Tibial artery (tissue), 4 donors: ENCODE measurements around the gene PNPLA7.

Source experiments
- DNase-seq, 2 donors: peaks; one replicate each; pipeline ENCODE4 v3.0.0-alpha.2; 2019
- H3K27ac ChIP-seq, 2 donors: fragments of 200-600 bp; sonication (generic) in 1 of 2; 1 replicate in 1 of 2; 2 replicates in 1 of 2; pipeline ENCODE4 v1.5.1; 2018 to 2019; ENCODE audit warnings: mild to moderate bottlenecking in 1 of 2
- H3K27me3 ChIP-seq, 2 donors: fragments of 200-600 bp; sonication (generic) in 1 of 2; one replicate each; pipeline versions ENCODE4 v1.5.1 to v1.6.0; 2016 to 2019
- H3K36me3 ChIP-seq, 3 donors: fragments of 200-600 bp; sonication (generic) in 2 of 3; one replicate each; pipeline ENCODE4 v1.5.1; 2016 to 2019; ENCODE audit warnings: mild to moderate bottlenecking in 2 of 3
- H3K4me1 ChIP-seq, 4 donors: fragments of 200-600 bp; sonication (generic) in 2 of 4; 1 replicate in 3 of 4; 2 replicates in 1 of 4; pipeline ENCODE4 v1.5.1; 2016 to 2019
- H3K4me3 ChIP-seq, 2 donors: fragments of 200-600 bp; sonication (generic) in 1 of 2; 1 replicate in 1 of 2; 2 replicates in 1 of 2; pipeline ENCODE4 v1.5.1; 2018 to 2019; ENCODE audit warnings: mild to moderate bottlenecking in 2 of 2
- H3K9me3 ChIP-seq, 3 donors: fragments of 200-600 bp; sonication (generic) in 1 of 3; one replicate each; pipeline ENCODE4 v1.5.1; 2016 to 2019
- intact Hi-C: fragments of 100-400 bp; cut with DNase I; formaldehyde crosslinking; loops from one replicate; pipeline ENCODE4 v1.15.0; 2023; ENCODE audit warnings: low total_unique reads
- TF ChIP-seq, protein P1 (sequence below), 2 experiments: fragments of 200-600 bp in 1 of 2; fragments of 450-650 bp in 1 of 2; IDR thresholded peaks; one replicate each; pipeline ENCODE4 v1.5.1; 2017 to 2019; ENCODE audit warnings: antibody characterized with exemption in 2 of 2, mild to moderate bottlenecking in 1 of 2, moderate library complexity in 1 of 2

Gene PNPLA7

DNA sequence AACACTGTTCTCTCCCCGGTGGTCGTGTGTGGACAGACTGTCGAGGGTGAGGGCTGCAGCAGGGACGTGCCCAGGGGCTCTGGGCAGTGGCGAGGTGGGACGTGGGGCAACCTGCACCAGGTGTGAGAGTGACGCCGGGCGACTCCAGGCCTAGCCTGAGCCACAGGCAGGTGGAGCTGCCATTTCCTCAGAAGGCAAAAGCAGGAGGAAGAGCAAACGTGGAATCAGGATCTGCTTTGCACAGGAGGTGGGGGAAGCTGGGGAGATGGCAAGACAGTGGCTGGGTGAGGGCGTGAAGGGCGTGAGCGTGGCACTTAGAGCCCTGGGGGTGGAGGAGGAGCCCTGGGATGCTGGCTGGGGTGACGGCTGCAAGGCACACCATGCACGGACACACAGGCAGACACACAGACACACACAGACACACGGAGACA lies 51.5 kb downstream of the PNPLA7 start:
- DNase-seq = no peak
- TF ChIP-seq, protein P1, sequence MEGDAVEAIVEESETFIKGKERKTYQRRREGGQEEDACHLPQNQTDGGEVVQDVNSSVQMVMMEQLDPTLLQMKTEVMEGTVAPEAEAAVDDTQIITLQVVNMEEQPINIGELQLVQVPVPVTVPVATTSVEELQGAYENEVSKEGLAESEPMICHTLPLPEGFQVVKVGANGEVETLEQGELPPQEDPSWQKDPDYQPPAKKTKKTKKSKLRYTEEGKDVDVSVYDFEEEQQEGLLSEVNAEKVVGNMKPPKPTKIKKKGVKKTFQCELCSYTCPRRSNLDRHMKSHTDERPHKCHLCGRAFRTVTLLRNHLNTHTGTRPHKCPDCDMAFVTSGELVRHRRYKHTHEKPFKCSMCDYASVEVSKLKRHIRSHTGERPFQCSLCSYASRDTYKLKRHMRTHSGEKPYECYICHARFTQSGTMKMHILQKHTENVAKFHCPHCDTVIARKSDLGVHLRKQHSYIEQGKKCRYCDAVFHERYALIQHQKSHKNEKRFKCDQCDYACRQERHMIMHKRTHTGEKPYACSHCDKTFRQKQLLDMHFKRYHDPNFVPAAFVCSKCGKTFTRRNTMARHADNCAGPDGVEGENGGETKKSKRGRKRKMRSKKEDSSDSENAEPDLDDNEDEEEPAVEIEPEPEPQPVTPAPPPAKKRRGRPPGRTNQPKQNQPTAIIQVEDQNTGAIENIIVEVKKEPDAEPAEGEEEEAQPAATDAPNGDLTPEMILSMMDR (IDR thresholded peaks at IDR 0.05) = no peak
- no peaks in the 10 kb centered on the region for H3K4me1 ChIP-seq
- intact Hi-C loops = no loop called here
- no peak overlapping the region for H3K4me3 ChIP-seq
- H3K36me3 ChIP-seq = peaks cover 0 to 75% (median 28%) of the 10 kb centered on the region in 3 donors
- H3K9me3 ChIP-seq = no peaks in the 10 kb centered on the region
- H3K27ac ChIP-seq = no peak overlapping the region
- no peaks in the 10 kb centered on the region for H3K27me3 ChIP-seq

DNA sequence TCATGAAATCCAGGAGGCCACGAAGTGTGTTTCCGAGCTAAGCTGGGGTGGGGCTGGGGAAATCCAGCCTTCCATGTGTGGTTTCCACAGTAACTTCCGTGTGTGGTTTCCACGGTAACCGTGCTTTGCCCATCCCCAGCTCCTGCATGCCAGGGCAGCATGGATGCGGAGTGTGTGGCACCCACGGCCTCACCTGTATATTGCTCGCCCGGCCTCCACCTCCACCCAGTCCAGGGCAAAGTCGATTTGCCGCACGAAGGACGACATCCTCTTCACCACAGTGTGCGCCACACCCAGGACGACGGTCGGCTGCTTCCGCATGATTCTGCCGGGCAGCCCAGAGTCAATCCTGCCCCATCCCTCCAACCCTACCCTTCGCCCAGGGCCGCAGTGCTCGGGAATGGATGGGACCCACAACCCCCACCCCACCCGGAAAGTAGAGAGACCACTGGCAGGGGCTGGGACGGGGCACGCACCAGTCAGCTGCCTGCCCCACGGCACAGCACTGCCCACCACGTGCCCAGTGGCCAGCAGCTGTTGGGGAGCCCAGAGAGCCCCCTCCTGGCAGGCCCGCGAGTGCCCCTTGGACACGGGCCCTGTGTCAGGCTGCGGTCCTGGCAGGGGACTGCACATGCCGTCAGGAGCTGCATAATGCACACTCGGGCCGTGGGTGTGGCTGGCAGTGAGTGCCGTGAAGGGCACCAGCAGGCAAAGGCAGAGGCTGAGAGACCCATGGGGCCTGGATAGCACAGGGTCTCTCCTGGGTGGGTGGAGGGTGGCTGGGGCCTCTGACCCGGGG lies 52.1 kb downstream of the PNPLA7 start:
- Histone ChIP-seq H3K27me3 (no peaks in the 10 kb centered on the region), H3K27ac (no peak overlapping the region), H3K36me3 (peaks cover 0 to 80% (median 28%) of the 10 kb centered on the region in 3 donors), H3K4me1 (no peaks in the 10 kb centered on the region), H3K4me3 (no peak overlapping the region), H3K9me3 (no peaks in the 10 kb centered on the region)
- DNase-seq = no peak
- intact Hi-C loops = no loop called here
- TF ChIP-seq, protein P1 (IDR thresholded peaks at IDR 0.05) = no peak

DNA sequence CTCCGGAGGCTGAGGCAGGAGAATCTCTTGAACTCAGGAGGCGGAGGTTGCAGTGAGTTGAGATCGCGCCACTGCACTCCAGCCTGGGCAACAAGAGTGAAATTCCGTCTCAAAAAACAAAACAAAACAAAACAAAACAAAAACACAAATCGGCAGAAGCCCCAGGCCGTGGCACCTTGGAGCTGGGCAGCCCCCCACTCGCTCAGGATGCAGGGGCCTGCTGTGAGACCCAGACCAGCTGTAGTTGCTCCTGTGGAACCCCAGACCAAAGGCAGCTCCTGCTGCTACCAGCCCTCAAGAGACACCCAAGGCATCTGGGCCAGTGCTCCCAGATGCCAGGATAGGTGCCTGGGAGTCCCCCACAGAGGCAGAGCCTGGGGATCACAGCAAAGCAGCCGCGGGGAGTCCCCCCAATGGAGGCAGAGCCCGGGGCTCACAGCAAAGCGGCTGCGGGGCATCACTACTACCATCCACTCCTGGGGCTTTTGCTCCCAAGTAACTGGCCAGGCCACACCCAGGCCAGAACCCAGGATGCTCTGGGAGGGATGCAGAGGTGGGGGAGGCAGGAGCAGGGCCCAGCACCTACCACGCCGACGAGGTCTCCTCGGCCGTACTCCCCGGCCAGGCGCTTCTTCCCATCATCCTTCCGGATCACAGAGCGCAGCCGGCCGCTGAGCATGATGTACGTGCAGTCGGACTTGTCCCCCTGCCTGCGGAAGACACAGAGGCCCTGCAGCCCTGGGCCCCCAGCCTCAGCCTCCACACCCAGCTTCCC lies 53.4 kb downstream of the PNPLA7 start:
- Histone ChIP-seq H3K27ac (no peak overlapping the region), H3K36me3 (peaks cover 0 to 92% (median 30%) of the 10 kb centered on the region in 3 donors), H3K4me3 (no peak overlapping the region), H3K4me1 (no peaks in the 10 kb centered on the region), H3K27me3 (no peaks in the 10 kb centered on the region), H3K9me3 (no peaks in the 10 kb centered on the region)
- intact Hi-C loops = no loop called here
- DNase-seq = no peak
- TF ChIP-seq, protein P1 (IDR thresholded peaks at IDR 0.05) = no peak

DNA sequence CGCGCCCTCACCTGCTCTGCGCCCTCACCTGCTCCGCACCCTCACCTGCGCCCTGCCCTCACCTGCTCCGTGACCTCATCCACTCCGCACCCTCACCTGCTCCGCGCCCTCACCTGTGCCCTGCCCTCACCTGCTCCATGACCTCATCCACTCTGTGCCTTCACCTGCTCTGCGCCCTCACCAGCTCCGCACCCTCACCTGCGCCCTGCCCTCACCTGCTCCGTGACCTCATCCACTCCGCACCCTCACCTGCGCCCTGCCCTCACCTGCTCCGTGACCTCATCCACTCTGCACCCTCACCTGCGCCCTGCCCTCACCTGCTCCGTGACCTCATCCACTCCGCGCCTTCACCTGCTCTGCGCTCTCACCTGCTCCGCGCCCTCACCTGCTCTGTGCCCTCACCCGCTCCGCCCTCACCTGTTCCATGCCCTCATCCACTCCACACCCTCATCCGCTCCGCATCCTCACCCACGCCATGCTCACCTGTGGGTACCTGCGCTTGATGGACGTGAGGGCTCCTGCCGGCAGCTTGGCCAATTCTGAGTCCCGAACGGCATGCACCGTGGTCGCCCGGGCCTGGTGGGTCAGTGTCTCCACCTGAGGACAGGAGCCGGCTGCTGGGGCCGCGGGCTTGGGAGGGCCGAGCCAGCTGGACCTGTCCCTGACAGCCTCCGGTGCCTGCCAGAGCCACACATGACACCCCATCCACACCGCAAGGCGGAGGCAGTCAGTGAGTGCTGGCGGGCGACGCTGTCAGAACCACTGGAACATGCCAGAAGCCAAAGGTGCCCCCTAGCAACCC lies 55.5 kb downstream of the PNPLA7 start:
- Histone ChIP-seq H3K9me3 (no peaks in the 10 kb centered on the region), H3K4me1 (no peaks in the 10 kb centered on the region), H3K36me3 (peaks cover 0 to 84% (median 20%) of the 10 kb centered on the region in 3 donors), H3K27me3 (no peaks in the 10 kb centered on the region), H3K27ac (no peak overlapping the region), H3K4me3 (no peak overlapping the region)
- no peak for DNase-seq
- intact Hi-C loops = no loop called here
- TF ChIP-seq, protein P1 (IDR thresholded peaks at IDR 0.05) = no peak

DNA sequence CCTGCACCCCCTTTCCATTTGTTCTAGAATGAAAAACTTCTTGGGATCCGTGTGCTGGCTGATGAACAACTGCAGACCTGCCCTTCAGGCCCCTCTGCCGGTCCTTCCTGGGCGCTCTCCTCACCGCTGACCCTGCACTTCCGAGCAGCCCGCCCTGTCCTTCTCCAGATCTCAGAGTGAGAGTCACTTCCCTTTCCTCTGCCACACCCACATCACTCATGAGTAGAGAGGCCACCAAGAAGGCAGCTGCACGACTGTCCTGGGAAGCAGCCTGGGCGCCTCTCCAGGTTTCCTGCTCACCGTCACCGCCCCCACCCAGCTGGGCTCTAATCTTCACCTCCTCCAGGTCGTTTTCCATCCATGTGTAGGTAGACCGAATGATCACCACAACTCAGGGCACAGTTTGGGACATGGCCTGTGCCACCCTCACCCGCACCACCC lies 56.1 kb downstream of the PNPLA7 start:
- Histone ChIP-seq H3K4me3 (no peak overlapping the region), H3K4me1 (no peaks in the 10 kb centered on the region), H3K36me3 (peaks cover 0 to 80% (median 19%) of the 10 kb centered on the region in 3 donors), H3K9me3 (no peaks in the 10 kb centered on the region), H3K27ac (no peak overlapping the region), H3K27me3 (no peaks in the 10 kb centered on the region)
- TF ChIP-seq, protein P1 (IDR thresholded peaks at IDR 0.05) = no peak
- intact Hi-C loops = no loop called here
- DNase-seq = peak in 1 of 2 donors; percentile 39
